GM23338 (cell line): ENCODE measurements around the gene SLCO4A1.

Experiments used
- EZH2 ChIP-seq: fragments of 200-600 bp; sonication (generic); IDR thresholded peaks from one replicate; pipeline ENCODE4 v1.8.0; 2017; ENCODE audit warnings: antibody characterized with exemption, mild to moderate bottlenecking, low read depth; ENCODE audit not compliant: unreplicated experiment
- EZH2phosphoT487 ChIP-seq: fragments of 200-600 bp; sonication (generic); IDR thresholded peaks from one replicate; pipeline ENCODE4 v1.8.1; 2018; ENCODE audit warnings: antibody characterized with exemption; ENCODE audit not compliant: unreplicated experiment
- STAT1 ChIP-seq: IDR thresholded peaks from one replicate; pipeline ENCODE4 v1.6.1; 2016; ENCODE audit warnings: antibody characterized with exemption; ENCODE audit not compliant: unreplicated experiment
- ZNF331 ChIP-seq: fragments of 250-450 bp; sonication (Bioruptor Pico); IDR thresholded peaks from 2 replicates; pipeline ENCODE4 v1.5.0; 2020; ENCODE audit warnings: low read depth, mild to moderate bottlenecking, moderate library complexity
- TF ChIP-seq, protein P1 (sequence below), 2 experiments: fragments of 200-600 bp in 1 of 2; sonication (generic) in 1 of 2; conservative IDR thresholded peaks; 2 replicates each; pipeline versions ENCODE4 v1.5.1 to v1.6.1; 2016 to 2017; ENCODE audit warnings: antibody characterized with exemption in 2 of 2, low read depth in 2 of 2, mild to moderate bottlenecking in 2 of 2, moderate library complexity in 1 of 2

DNA sequence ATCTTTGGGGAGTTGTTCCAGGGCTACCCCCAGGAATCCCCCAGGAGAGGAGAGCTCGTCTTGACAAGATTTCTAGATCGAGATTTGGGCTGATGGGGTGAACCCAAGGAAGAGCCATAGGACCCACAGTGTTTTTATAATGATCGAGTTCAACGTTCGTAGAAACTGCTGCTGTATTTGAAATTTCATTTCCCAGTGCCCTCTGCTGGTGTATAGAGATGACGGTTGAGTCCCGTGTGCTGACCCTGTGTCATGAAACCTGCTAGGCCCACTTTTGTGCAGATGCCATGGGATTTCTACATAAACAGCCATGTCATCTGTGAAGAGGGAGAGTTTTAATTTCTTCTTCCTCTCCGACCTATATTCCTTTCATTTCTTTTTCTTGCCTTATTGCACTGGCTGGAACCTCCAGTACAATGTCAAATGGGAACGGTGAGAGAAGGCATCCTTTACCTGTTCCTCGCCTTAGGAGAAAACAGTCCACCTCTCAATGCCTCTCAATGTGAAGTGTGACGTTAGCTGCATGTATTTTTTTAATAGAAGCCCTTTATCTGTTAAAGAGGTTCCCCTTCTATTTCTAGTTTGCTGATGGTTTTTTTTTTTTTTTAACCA, 37.8 kb downstream of the SLCO4A1 start:
- TF ChIP-seq, protein P1, sequence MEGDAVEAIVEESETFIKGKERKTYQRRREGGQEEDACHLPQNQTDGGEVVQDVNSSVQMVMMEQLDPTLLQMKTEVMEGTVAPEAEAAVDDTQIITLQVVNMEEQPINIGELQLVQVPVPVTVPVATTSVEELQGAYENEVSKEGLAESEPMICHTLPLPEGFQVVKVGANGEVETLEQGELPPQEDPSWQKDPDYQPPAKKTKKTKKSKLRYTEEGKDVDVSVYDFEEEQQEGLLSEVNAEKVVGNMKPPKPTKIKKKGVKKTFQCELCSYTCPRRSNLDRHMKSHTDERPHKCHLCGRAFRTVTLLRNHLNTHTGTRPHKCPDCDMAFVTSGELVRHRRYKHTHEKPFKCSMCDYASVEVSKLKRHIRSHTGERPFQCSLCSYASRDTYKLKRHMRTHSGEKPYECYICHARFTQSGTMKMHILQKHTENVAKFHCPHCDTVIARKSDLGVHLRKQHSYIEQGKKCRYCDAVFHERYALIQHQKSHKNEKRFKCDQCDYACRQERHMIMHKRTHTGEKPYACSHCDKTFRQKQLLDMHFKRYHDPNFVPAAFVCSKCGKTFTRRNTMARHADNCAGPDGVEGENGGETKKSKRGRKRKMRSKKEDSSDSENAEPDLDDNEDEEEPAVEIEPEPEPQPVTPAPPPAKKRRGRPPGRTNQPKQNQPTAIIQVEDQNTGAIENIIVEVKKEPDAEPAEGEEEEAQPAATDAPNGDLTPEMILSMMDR (conservative IDR thresholded peaks at IDR 0.05; ENCODE audit: low read depth in 2 of 2) = 0 out of 4 replicates have a peak, but pooled peaks of 1 of the 2 experiments have one; percentile 8
- TF ChIP-seq EZH2 (no peak), STAT1 (no peak), EZH2phosphoT487 (no peak), ZNF331 (CRISPR knock-in tag) (no peak)
